HEK293 (cell line): ENCODE measurements around the gene FEV.

ENCODE experiments used
- CTCF ChIA-PET: fragments of 350-600 bp; formaldehyde crosslinking; extraction: SDS; loops from one replicate; lab custom pipeline; 2021; ENCODE audit warnings: antibody characterized with exemption; lab: Yijun Ruan, JAX
- POLR2A ChIA-PET: fragments of 300-600 bp; formaldehyde crosslinking; extraction: SDS; loops from one replicate; lab custom pipeline; 2020; ENCODE audit warnings: antibody characterized with exemption, inconsistent platforms; lab: Yijun Ruan, JAX
- H3K27ac ChIP-seq: fragments of 200-500 bp; sonication (Bioruptor generic); 2 replicates; pipeline ENCODE4 v1.5.1; 2014; ENCODE audit warnings: low read depth, low read length, control low read depth, inconsistent platforms; ENCODE audit errors: extremely low read depth
- H3K36me3 ChIP-seq, 2 experiments: fragments of 200-500 bp in 1 of 2; sonication (Bioruptor generic) in 1 of 2; 1 replicate in 1 of 2; 2 replicates in 1 of 2; pipeline ENCODE4 v1.5.1; 2014 to 2017; ENCODE audit warnings: inconsistent platforms in 2 of 2, low read length in 2 of 2; ENCODE audit not compliant: control insufficient read depth in 2 of 2, insufficient read depth in 1 of 2
- H3K4me1 ChIP-seq: fragments of 200-500 bp; sonication (Bioruptor generic); 2 replicates; pipeline ENCODE4 v1.5.1; 2014; ENCODE audit warnings: mild to moderate bottlenecking, low read length, inconsistent platforms; ENCODE audit not compliant: control insufficient read depth, insufficient read depth
- H3K4me3 ChIP-seq: 2 replicates; pipeline ENCODE4 v1.5.1; 2011; ENCODE audit warnings: low read depth, mild to moderate bottlenecking, control low read depth, low read length, moderate library complexity
- H3K9me3 ChIP-seq: fragments of 200-500 bp; sonication (Bioruptor generic); 2 replicates; pipeline ENCODE4 v1.5.1; 2014; ENCODE audit warnings: low read depth, low read length, inconsistent platforms; ENCODE audit not compliant: control insufficient read depth, insufficient read depth
- AEBP2 ChIP-seq: fragments of 450-650 bp; formaldehyde crosslinking; IDR thresholded peaks from 2 replicates; pipeline ENCODE4 v1.5.1; 2016; ENCODE audit warnings: missing biosample characterization, missing genetic modification characterization, borderline replicate concordance
- GLIS1 ChIP-seq: fragments of 450-650 bp; formaldehyde crosslinking; IDR thresholded peaks from 2 replicates; pipeline ENCODE4 v1.5.1; 2016; ENCODE audit warnings: missing biosample characterization, missing genetic modification characterization
- GLIS2 ChIP-seq: fragments of 450-650 bp; formaldehyde crosslinking; IDR thresholded peaks from 2 replicates; pipeline ENCODE4 v1.5.1; 2016; ENCODE audit warnings: missing biosample characterization, missing genetic modification characterization
- KLF9 ChIP-seq: fragments of 450-650 bp; formaldehyde crosslinking; IDR thresholded peaks from 2 replicates; pipeline ENCODE4 v1.5.1; 2016; ENCODE audit warnings: missing biosample characterization, missing genetic modification characterization, low read depth
- OSR2 ChIP-seq: fragments of 450-650 bp; formaldehyde crosslinking; IDR thresholded peaks from 2 replicates; pipeline ENCODE4 v1.5.1; 2016; ENCODE audit warnings: missing biosample characterization, missing genetic modification characterization
- PRDM1 ChIP-seq: fragments of 450-650 bp; formaldehyde crosslinking; IDR thresholded peaks from 2 replicates; pipeline ENCODE4; 2016; ENCODE audit warnings: missing biosample characterization, missing genetic modification characterization
- SCRT1 ChIP-seq: fragments of 450-650 bp; formaldehyde crosslinking; IDR thresholded peaks from 2 replicates; pipeline ENCODE4 v1.5.1; 2016; ENCODE audit warnings: missing biosample characterization, missing genetic modification characterization, borderline replicate concordance
- SP2 ChIP-seq: fragments of 450-650 bp; formaldehyde crosslinking; IDR thresholded peaks from 2 replicates; pipeline ENCODE4 v1.5.1; 2016; ENCODE audit warnings: missing biosample characterization, missing genetic modification characterization
- ZBTB48 ChIP-seq: fragments of 450-650 bp; formaldehyde crosslinking; IDR thresholded peaks from 2 replicates; pipeline ENCODE4 v1.5.1; 2016; ENCODE audit warnings: missing biosample characterization, missing genetic modification characterization
- ZNF10 ChIP-seq: fragments of 450-650 bp; formaldehyde crosslinking; IDR thresholded peaks from 2 replicates; pipeline ENCODE4 v1.5.1; 2017; ENCODE audit warnings: missing biosample characterization, missing genetic modification characterization
- ZNF19 ChIP-seq: fragments of 450-650 bp; formaldehyde crosslinking; IDR thresholded peaks from 2 replicates; pipeline ENCODE4; 2016; ENCODE audit warnings: missing biosample characterization, missing genetic modification characterization, low read depth
- ZNF211 ChIP-seq: fragments of 450-650 bp; formaldehyde crosslinking; IDR thresholded peaks from 2 replicates; pipeline ENCODE4 v1.5.1; 2016; ENCODE audit warnings: low read depth, missing biosample characterization, missing genetic modification characterization
- ZNF302 ChIP-seq: fragments of 450-650 bp; formaldehyde crosslinking; IDR thresholded peaks from 2 replicates; pipeline ENCODE4 v1.5.1; 2016; ENCODE audit warnings: missing biosample characterization, missing genetic modification characterization, low read depth
- ZNF391 ChIP-seq: fragments of 450-650 bp; formaldehyde crosslinking; IDR thresholded peaks from 2 replicates; pipeline ENCODE4 v1.5.1; 2016; ENCODE audit warnings: low read depth, missing biosample characterization, missing genetic modification characterization, borderline replicate concordance
- ZNF404 ChIP-seq: fragments of 450-650 bp; formaldehyde crosslinking; IDR thresholded peaks from 2 replicates; pipeline ENCODE4 v1.5.1; 2017; ENCODE audit warnings: missing biosample characterization, missing genetic modification characterization
- ZNF416 ChIP-seq: fragments of 450-650 bp; formaldehyde crosslinking; IDR thresholded peaks from 2 replicates; pipeline ENCODE4 v1.5.1; 2016; ENCODE audit warnings: missing biosample characterization, missing genetic modification characterization
- ZNF423 ChIP-seq: fragments of 450-650 bp; formaldehyde crosslinking; IDR thresholded peaks from 2 replicates; pipeline ENCODE4 v1.5.1; 2016; ENCODE audit warnings: missing biosample characterization, missing genetic modification characterization
- ZNF473 ChIP-seq: fragments of 450-650 bp; formaldehyde crosslinking; IDR thresholded peaks from 2 replicates; pipeline ENCODE4 v1.5.1; 2017; ENCODE audit warnings: missing biosample characterization, missing genetic modification characterization
- ZNF529 ChIP-seq: fragments of 450-650 bp; formaldehyde crosslinking; IDR thresholded peaks from 2 replicates; pipeline ENCODE4 v1.5.1; 2017; ENCODE audit warnings: missing genetic modification characterization, missing biosample characterization; ENCODE audit not compliant: insufficient replicate concordance
- ZNF530 ChIP-seq: fragments of 450-650 bp; formaldehyde crosslinking; IDR thresholded peaks from 2 replicates; pipeline ENCODE4 v1.5.1; 2016; ENCODE audit warnings: low read depth, missing biosample characterization, missing genetic modification characterization
- ZNF549 ChIP-seq: fragments of 450-650 bp; IDR thresholded peaks from 2 replicates; pipeline ENCODE4 v1.5.1; 2018; ENCODE audit warnings: missing biosample characterization, missing genetic modification characterization, mild to moderate bottlenecking, inconsistent platforms, moderate library complexity
- ZNF571 ChIP-seq: fragments of 450-650 bp; formaldehyde crosslinking; IDR thresholded peaks from 2 replicates; pipeline ENCODE4 v1.5.0; 2017; ENCODE audit warnings: missing biosample characterization, missing genetic modification characterization
- ZNF596 ChIP-seq: fragments of 450-650 bp; IDR thresholded peaks from 2 replicates; pipeline ENCODE4 v1.5.0; 2018; ENCODE audit warnings: missing biosample characterization, mild to moderate bottlenecking, missing genetic modification characterization, moderate library complexity
- ZNF600 ChIP-seq: fragments of 450-650 bp; formaldehyde crosslinking; IDR thresholded peaks from 2 replicates; pipeline ENCODE4 v1.5.1; 2016; ENCODE audit warnings: missing biosample characterization, missing genetic modification characterization
- ZNF707 ChIP-seq: fragments of 450-650 bp; formaldehyde crosslinking; IDR thresholded peaks from 2 replicates; pipeline ENCODE4 v1.5.1; 2016; ENCODE audit warnings: missing biosample characterization, missing genetic modification characterization
- ZNF76 ChIP-seq: fragments of 450-650 bp; formaldehyde crosslinking; IDR thresholded peaks from 2 replicates; pipeline ENCODE4; 2016; ENCODE audit warnings: low read depth, missing biosample characterization, missing genetic modification characterization, borderline replicate concordance
- ZNF791 ChIP-seq: fragments of 450-650 bp; formaldehyde crosslinking; IDR thresholded peaks from 2 replicates; pipeline ENCODE4 v1.5.1; 2016; ENCODE audit warnings: missing biosample characterization, missing genetic modification characterization
- TF ChIP-seq, protein P1 (sequence below): fragments of 450-650 bp; formaldehyde crosslinking; IDR thresholded peaks from 2 replicates; pipeline ENCODE4 v1.5.1; 2016; ENCODE audit warnings: missing biosample characterization, missing genetic modification characterization
- TF ChIP-seq, protein P2 (sequence below): fragments of 450-650 bp; formaldehyde crosslinking; IDR thresholded peaks from 2 replicates; pipeline ENCODE4 v1.5.1; 2017; ENCODE audit warnings: missing biosample characterization, missing genetic modification characterization
- TF ChIP-seq, protein P3 (sequence below): fragments of 450-650 bp; formaldehyde crosslinking; IDR thresholded peaks from 2 replicates; pipeline ENCODE4 v1.5.1; 2016; ENCODE audit warnings: missing biosample characterization, missing genetic modification characterization, low read depth

Gene FEV

GRCh38 chr2:218996937-218997336, 12.0 kb upstream of the FEV start:
- Histone ChIP-seq H3K4me1 (no peaks in the 10 kb centered on the region), H3K4me3 (no peak overlapping the region), H3K36me3 (no peaks in the 10 kb centered on the region), H3K27ac (no peak overlapping the region), H3K9me3 (no peaks in the 10 kb centered on the region)
- ChIA-PET CTCF (interaction anchor here (0.6 to 2.7 kb wide), 8 partner anchors 8 to 162 kb away, joined by 3 to 10 read pairs (median 6); no protein-coding TSS in a partner anchor), POLR2A (interaction anchor here (0.7 kb wide), 1 partner anchor 180 kb away, joined by 3 read pairs; the partner anchor contains the start of gene CNPPD1)
- TF ChIP-seq ZBTB48 (no peak), SP2 (tag by site-specific recombination) (no peak), AEBP2 (no peak), ZNF404 (no peak), OSR2 (tag by site-specific recombination) (no peak), ZNF600 (tag by site-specific recombination) (no peak), GLIS2 (no peak), ZNF707 (tag by site-specific recombination) (no peak), ZNF211 (tag by site-specific recombination) (no peak), GLIS1 (tag by site-specific recombination) (no peak), ZNF76 (tag by site-specific recombination) (no peak), ZNF391 (tag by site-specific recombination) (no peak)
- TF ChIP-seq, protein P1, sequence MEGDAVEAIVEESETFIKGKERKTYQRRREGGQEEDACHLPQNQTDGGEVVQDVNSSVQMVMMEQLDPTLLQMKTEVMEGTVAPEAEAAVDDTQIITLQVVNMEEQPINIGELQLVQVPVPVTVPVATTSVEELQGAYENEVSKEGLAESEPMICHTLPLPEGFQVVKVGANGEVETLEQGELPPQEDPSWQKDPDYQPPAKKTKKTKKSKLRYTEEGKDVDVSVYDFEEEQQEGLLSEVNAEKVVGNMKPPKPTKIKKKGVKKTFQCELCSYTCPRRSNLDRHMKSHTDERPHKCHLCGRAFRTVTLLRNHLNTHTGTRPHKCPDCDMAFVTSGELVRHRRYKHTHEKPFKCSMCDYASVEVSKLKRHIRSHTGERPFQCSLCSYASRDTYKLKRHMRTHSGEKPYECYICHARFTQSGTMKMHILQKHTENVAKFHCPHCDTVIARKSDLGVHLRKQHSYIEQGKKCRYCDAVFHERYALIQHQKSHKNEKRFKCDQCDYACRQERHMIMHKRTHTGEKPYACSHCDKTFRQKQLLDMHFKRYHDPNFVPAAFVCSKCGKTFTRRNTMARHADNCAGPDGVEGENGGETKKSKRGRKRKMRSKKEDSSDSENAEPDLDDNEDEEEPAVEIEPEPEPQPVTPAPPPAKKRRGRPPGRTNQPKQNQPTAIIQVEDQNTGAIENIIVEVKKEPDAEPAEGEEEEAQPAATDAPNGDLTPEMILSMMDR (tag by site-specific recombination) = no peak

- ChIA-PET POLR2A (interaction anchor here (0.5 kb wide), 1 partner anchor 31 kb away, joined by 6 read pairs; no protein-coding TSS in a partner anchor), CTCF (interaction anchor here (0.5 to 2.8 kb wide), 30 partner anchors 8 to 1058 kb away, joined by 3 to 31 read pairs (median 4); no protein-coding TSS in a partner anchor)
- peak overlapping the region; percentile 27 for H3K4me3 ChIP-seq
- H3K27ac ChIP-seq = no peak overlapping the region
- no peaks in the 10 kb centered on the region for H3K36me3 ChIP-seq
- H3K4me1 ChIP-seq = no peaks in the 10 kb centered on the region
- no peaks in the 10 kb centered on the region for H3K9me3 ChIP-seq
- no peak for TF ChIP-seq ZNF791 (tag by site-specific recombination)
- no peak for TF ChIP-seq ZNF473 (tag by site-specific recombination)
- TF ChIP-seq ZNF416 (tag by site-specific recombination) = no peak
- TF ChIP-seq ZNF530 = no peak
- no peak for TF ChIP-seq SCRT1 (tag by site-specific recombination)
- TF ChIP-seq ZNF571 (tag by site-specific recombination) = no peak
- no peak for TF ChIP-seq ZNF529 (tag by site-specific recombination)
- TF ChIP-seq ZNF596 = no peak
- TF ChIP-seq, protein P2, sequence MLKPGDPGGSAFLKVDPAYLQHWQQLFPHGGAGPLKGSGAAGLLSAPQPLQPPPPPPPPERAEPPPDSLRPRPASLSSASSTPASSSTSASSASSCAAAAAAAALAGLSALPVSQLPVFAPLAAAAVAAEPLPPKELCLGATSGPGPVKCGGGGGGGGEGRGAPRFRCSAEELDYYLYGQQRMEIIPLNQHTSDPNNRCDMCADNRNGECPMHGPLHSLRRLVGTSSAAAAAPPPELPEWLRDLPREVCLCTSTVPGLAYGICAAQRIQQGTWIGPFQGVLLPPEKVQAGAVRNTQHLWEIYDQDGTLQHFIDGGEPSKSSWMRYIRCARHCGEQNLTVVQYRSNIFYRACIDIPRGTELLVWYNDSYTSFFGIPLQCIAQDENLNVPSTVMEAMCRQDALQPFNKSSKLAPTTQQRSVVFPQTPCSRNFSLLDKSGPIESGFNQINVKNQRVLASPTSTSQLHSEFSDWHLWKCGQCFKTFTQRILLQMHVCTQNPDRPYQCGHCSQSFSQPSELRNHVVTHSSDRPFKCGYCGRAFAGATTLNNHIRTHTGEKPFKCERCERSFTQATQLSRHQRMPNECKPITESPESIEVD (tag by site-specific recombination) = no peak
- TF ChIP-seq PRDM1 (tag by site-specific recombination) = no peak
- TF ChIP-seq ZNF423 = no peak
- TF ChIP-seq ZNF549 (tag by site-specific recombination) = no peak
- TF ChIP-seq, protein P3, sequence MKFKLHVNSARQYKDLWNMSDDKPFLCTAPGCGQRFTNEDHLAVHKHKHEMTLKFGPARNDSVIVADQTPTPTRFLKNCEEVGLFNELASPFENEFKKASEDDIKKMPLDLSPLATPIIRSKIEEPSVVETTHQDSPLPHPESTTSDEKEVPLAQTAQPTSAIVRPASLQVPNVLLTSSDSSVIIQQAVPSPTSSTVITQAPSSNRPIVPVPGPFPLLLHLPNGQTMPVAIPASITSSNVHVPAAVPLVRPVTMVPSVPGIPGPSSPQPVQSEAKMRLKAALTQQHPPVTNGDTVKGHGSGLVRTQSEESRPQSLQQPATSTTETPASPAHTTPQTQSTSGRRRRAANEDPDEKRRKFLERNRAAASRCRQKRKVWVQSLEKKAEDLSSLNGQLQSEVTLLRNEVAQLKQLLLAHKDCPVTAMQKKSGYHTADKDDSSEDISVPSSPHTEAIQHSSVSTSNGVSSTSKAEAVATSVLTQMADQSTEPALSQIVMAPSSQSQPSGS = no peak
- TF ChIP-seq ZNF391 (tag by site-specific recombination) = no peak
- TF ChIP-seq ZNF302 (tag by site-specific recombination) = no peak
- no peak for TF ChIP-seq ZNF19
- TF ChIP-seq KLF9 (tag by site-specific recombination) = peak; percentile 70; the same call in 1 of the 2 replicates
- no peak for TF ChIP-seq ZNF10 (tag by site-specific recombination)
Observed at GRCh38 chr2:218995972-218996711, 11.2 kb upstream of the FEV start.
